ENCODE data around the gene LARP6.
"Not testable (repeated sequence)": the region's sequence is repeated elsewhere in the genome, so short reads cannot be mapped to it uniquely, and the experiment has no call there.

LARP6 gene

DNA sequence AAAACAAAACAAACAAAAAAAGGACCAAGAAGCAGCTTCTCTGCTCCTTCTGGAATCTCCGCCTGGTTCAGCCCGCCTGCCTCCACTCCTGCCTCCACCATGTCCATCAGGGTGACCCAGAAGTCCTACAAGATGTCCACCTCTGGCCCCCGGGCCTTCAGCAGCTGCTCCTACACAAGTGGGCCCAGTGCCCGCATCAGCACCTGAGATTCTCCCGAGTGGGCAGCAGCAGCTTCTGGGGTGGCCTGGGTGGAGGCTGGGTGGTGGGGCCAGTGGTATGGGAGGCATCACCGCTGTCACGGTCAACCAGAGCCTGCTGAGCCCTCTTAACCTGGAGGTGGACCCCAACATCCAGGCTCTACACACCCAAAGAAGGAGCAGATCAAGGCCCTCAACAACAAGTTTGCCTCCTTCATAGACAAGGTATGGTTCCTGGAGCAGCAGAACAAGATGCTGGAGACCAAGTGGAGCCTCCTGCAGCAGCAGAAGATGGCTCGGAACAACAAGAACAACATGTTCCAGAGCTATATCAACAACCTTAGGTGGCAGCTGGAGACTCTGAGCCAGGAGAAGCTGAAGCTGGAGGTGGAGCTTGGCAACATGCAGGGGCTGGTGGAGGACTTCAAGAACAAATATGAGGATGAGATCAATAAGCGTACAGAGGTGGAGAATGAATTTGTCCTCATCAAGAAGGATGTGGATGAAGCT is 4.8 kb upstream of the LARP6 start:
- DNase-seq (ENCODE audit: low spot score): not testable (repeated sequence)

DNA sequence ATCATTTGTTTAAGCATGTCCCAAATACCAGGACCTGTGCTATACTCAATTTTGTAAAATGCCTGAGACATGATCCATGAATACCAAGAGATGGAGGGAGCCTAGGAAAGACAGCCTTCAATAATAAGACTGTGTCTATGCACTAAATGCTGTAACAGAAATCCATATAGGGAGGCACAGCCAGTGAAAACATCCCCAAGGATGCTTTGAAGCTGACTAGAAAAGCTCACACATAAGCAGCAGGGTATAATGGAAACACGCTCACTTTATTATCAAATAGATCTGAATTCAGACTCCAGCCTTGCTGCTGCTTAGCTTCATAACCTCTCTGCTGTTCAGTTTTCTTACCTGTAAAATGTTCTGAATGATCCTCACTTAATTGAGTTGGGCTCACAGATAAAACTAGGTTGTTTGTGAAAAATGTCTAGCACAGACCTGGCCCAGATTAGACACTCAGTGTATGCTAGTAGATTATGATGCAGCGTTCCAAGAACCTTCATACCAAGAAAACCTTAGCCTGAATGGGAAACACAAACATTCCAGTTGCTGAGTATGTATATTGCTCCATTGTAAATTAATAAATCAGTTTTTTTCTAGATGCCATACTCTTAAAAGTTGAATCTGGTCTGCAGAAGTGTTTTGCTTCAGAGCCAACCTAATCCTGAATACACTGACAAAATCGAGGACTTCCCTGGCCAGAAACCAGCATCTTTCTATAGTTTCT is 3.8 kb upstream of the LARP6 start:
- DNase-seq (ENCODE audit: low spot score): no peak

DNA sequence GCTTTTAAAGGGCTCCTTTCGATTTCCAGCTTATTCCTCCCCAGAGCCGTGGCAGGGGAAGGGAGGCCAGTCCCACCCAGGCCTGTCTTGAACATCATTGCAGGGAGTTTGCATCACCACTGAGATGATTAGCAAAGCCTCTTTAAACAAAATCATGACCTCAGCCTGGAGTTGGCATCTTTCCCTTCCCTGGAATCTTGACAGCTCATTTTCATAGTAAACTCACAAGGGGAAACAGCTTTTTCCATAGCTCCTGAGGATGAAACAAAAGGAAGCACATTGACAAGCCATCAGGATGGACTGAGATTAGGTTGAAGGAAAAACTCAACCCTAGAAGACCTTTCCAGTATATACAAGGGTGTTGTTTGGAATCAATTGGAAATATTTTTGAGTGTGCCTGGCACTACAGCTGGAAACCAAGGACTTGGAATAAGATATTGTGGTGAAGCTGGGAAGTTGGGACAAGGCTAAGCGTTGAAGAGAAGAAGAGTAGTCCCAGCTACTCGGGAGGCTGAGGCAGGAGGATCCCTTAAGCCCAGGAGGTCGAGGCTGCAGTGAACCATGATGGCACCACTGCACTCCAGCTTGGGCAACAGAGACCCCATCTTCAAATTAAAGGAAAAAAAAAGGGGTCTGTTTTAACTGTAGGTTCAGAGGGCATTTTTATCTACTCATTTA is 3.1 kb upstream of the LARP6 start:
- DNase-seq (ENCODE audit: low spot score): no peak

GRCh38 chr15:70856177-70856883 is 2.4 kb upstream of the LARP6 start:
- no peak for DNase-seq (ENCODE audit: low spot score)

- DNase-seq (ENCODE audit: low spot score): no peak
These were observed 1.8 kb upstream of the LARP6 start for GRCh38 chr15:70855764-70856163.

GRCh38 chr15:70854666-70854976 is 664 bp upstream of the LARP6 start:
- no peak for DNase-seq (ENCODE audit: low spot score)

GRCh38 chr15:70853318-70853972 is 512 bp downstream of the LARP6 start:
- no peak for DNase-seq (ENCODE audit: low spot score)

- no peak for DNase-seq (ENCODE audit: low spot score)
These were observed 1.2 kb downstream of the LARP6 start for GRCh38 chr15:70852501-70853317.

- DNase-seq (ENCODE audit: low spot score): no peak
These were observed 2.1 kb downstream of the LARP6 start for GRCh38 chr15:70851889-70852288.

GRCh38 chr15:70845602-70846360 is 8.2 kb downstream of the LARP6 start:
- DNase-seq (ENCODE audit: low spot score): no peak

DNA sequence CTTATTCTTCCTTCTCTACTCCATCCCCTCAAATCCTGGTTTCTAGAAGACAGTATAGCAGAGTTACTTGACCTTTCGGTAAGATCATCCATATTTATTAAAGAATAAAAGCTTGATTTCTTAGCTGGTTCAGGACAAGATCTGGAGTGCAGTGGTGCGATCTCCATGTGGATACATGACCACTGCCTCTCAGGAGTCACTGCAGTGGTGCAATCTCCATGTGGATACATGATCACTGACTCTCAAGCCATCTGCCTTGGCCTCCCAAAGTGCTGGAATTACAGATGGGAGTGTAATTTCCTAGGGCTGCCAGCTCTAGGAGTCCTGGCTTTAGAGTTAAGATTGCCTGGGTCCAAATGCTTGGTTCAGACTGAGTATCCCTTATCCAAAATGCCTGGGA is 16.5 kb downstream of the LARP6 start:
- no peak for DNase-seq (ENCODE audit: low spot score)

- no peak for DNase-seq (ENCODE audit: low spot score)
These were observed 18.1 kb downstream of the LARP6 start for GRCh38 chr15:70835841-70836240.

DNA sequence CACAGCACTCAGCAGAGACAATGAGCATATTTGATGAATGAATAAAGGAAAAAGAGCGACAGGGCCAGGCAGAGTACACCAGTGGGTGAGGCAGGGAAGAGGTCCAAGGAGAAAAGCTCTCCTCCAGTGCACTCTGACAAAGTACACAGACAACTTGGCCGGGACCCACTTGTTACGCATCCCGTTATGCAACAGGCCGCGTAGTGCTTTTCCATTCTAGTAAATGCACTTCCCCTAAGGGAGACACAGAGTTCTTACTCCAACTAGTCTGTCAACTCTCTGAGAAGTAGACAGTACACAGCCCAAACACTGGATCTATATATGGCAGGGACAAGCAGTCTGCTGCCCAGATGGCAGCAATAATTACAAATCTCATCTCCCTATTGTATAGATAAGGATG is 18.5 kb downstream of the LARP6 start:
- no peak for DNase-seq (ENCODE audit: low spot score)

GRCh38 chr15:70834999-70835398 is 19.0 kb downstream of the LARP6 start:
- no peak for DNase-seq (ENCODE audit: low spot score)

DNA sequence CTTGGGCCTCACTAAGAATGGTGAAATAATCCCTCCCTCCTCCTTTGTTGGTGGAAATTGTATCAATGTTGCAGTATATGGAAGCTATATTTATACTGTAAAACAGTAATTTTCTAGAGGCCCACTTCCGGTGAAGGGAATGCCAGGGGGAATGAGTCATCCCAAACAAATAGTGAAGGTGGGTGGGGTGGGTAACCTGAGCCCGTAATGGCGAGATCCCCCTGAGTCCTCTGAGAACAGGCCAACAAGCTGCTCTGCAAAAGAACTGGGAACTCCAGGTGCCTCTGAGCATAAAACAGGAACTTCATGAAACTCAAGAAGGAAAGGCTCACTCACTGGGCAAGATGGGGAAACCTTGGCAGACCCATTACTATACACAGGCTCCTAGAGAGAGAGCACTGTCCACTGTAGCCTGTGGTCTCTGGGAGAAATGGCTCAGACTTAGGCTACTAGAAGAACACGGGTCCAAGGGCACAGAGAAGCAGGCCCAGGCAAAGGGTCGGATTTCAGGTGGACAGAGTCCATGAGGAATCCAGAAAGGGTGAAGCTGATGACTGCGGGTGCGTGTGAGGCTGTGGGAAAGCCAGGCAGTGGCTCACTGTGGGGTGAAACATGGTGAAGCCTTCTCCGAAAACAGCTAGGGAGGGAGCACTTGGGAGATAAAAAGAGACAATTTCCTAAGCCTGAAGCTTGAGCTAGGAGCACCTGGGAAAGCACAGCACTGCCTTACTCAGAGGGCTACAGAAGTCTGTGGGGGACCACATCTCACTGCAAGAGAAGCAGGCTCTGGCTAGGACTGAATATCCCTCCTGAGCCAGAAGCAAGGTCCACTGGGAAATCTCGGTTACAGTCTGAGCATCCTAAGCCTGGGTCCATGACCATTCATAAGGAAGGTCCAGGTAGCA is 19.8 kb downstream of the LARP6 start:
- no peak for DNase-seq (ENCODE audit: low spot score)

- no peak for DNase-seq (ENCODE audit: low spot score)
These were observed 20.5 kb downstream of the LARP6 start for GRCh38 chr15:70833422-70833821.

- no peak for DNase-seq (ENCODE audit: low spot score)
These were observed 21.8 kb downstream of the LARP6 start for GRCh38 chr15:70832176-70832575.

GRCh38 chr15:70831094-70831911 is 22.7 kb downstream of the LARP6 start:
- no peak for DNase-seq (ENCODE audit: low spot score)

- DNase-seq (ENCODE audit: low spot score): no peak
These were observed 23.3 kb downstream of the LARP6 start for GRCh38 chr15:70830615-70831014.
